Loucy (cell line): ENCODE data around the gene CYTH3.

Source experiments
- CTCF ChIP-seq: fragments of 200-600 bp; sonication (generic); conservative IDR thresholded peaks from 2 replicates; pipeline ENCODE4 v1.5.1; 2014; ENCODE audit warnings: mild to moderate bottlenecking, antibody characterized with exemption, low read length
- EZH2phosphoT487 ChIP-seq: fragments of 200-600 bp; IDR thresholded peaks from 2 replicates; pipeline ENCODE4 v1.6.1; 2018; ENCODE audit warnings: antibody characterized with exemption, mild to moderate bottlenecking, moderate library complexity, borderline replicate concordance

GRCh38 chr7:6200971-6201370 lies 71.5 kb downstream of the CYTH3 start:
- TF ChIP-seq CTCF (no peak), EZH2phosphoT487 (no peak)
